H9 (cell line): ENCODE data around the gene CELSR2. TPM values are rescaled to one million over a fixed set of nuclear protein-coding genes. Genes with fewer than 3 reads are reported as not detected.

ENCODE experiments used
- DNase-seq: peaks from one replicate; pipeline ENCODE4 v3.0.0-alpha.2; 2017
- H2AFZ ChIP-seq: one replicate; pipeline ENCODE4 v1.6.1; 2013; ENCODE audit warnings: mild to moderate bottlenecking, low read length, control low read depth, moderate library complexity
- H2AK5ac ChIP-seq: 2 replicates; pipeline ENCODE4 v1.6.1; 2013; ENCODE audit warnings: low read length, control low read depth, mixed read lengths; ENCODE audit not compliant: insufficient read length
- H2BK120ac ChIP-seq: one replicate; pipeline ENCODE4 v1.6.1; 2013; ENCODE audit warnings: low read depth, mild to moderate bottlenecking, low read length, control low read depth, inconsistent platforms; ENCODE audit not compliant: poor library complexity, severe bottlenecking
- H2BK12ac ChIP-seq: 2 replicates; pipeline ENCODE4 v1.6.1; 2013; ENCODE audit warnings: low read length, control low read depth, mixed read lengths, low read depth; ENCODE audit not compliant: insufficient read length
- H2BK15ac ChIP-seq: 2 replicates; pipeline ENCODE4 v1.6.1; 2013; ENCODE audit warnings: low read depth, low read length, control low read depth
- H2BK20ac ChIP-seq: one replicate; pipeline ENCODE4 v1.6.1; 2013; ENCODE audit warnings: low read depth, mild to moderate bottlenecking, low read length, control low read depth, inconsistent platforms; ENCODE audit not compliant: poor library complexity, severe bottlenecking
- H2BK5ac ChIP-seq: 2 replicates; pipeline ENCODE4 v1.6.1; 2013; ENCODE audit warnings: low read length, control low read depth, mixed read lengths; ENCODE audit not compliant: insufficient read length
- H3K14ac ChIP-seq: 2 replicates; pipeline ENCODE4 v1.6.1; 2013; ENCODE audit warnings: low read length, control low read depth; ENCODE audit not compliant: insufficient read depth
- H3K18ac ChIP-seq: 2 replicates; pipeline ENCODE4 v1.6.1; 2013; ENCODE audit warnings: low read depth, mild to moderate bottlenecking, mixed read lengths, low read length, control low read depth; ENCODE audit not compliant: insufficient read length
- H3K23ac ChIP-seq: 2 replicates; pipeline ENCODE4 v1.6.1; 2013; ENCODE audit warnings: low read length, control low read depth, mixed read lengths, low read depth; ENCODE audit not compliant: insufficient read length
- H3K23me2 ChIP-seq: 2 replicates; pipeline ENCODE4 v1.6.1; 2013; ENCODE audit warnings: low read depth, mild to moderate bottlenecking, mixed read lengths, low read length, control low read depth; ENCODE audit not compliant: insufficient read length, poor library complexity, severe bottlenecking
- H3K27ac ChIP-seq: 2 replicates; pipeline ENCODE4 v1.5.1; 2013; ENCODE audit warnings: low read length, control low read depth, mixed read lengths, low read depth; ENCODE audit not compliant: insufficient read length
- H3K27me3 ChIP-seq: 2 replicates; pipeline ENCODE4 v1.6.1; 2013; ENCODE audit warnings: low read length, control low read depth, inconsistent platforms; ENCODE audit not compliant: insufficient read depth
- H3K4ac ChIP-seq: 2 replicates; pipeline ENCODE4 v1.6.1; 2013; ENCODE audit warnings: low read depth, mild to moderate bottlenecking, control low read depth, inconsistent platforms, low read length, moderate library complexity
- H3K4me1 ChIP-seq: 2 replicates; pipeline ENCODE4 v1.6.1; 2013; ENCODE audit warnings: low read length, control low read depth, inconsistent platforms; ENCODE audit not compliant: insufficient read depth
- H3K4me2 ChIP-seq: 2 replicates; pipeline ENCODE4 v1.6.1; 2013; ENCODE audit warnings: low read length, control low read depth, mixed read lengths; ENCODE audit not compliant: insufficient read length, insufficient read depth
- H3K56ac ChIP-seq: 2 replicates; pipeline ENCODE4 v1.6.1; 2013; ENCODE audit warnings: low read depth, mild to moderate bottlenecking, mixed read lengths, low read length, control low read depth; ENCODE audit not compliant: insufficient read length
- H3K79me1 ChIP-seq: 2 replicates; pipeline ENCODE4 v1.6.1; 2013; ENCODE audit warnings: low read depth, mild to moderate bottlenecking, moderate library complexity, low read length, control low read depth, inconsistent platforms; ENCODE audit not compliant: insufficient read depth, poor library complexity, severe bottlenecking
- H3K79me2 ChIP-seq: 2 replicates; pipeline ENCODE4 v1.6.1; 2013; ENCODE audit warnings: low read length, control low read depth, inconsistent platforms; ENCODE audit not compliant: insufficient read depth
- H3K9ac ChIP-seq: 2 replicates; pipeline ENCODE4 v1.6.1; 2013; ENCODE audit warnings: low read length, control low read depth, mixed read lengths; ENCODE audit not compliant: insufficient read length; ENCODE audit errors: extremely low read depth
- H3K9me3 ChIP-seq: one replicate; pipeline ENCODE4 v1.6.1; 2013; ENCODE audit warnings: low read depth, low read length, inconsistent platforms; ENCODE audit not compliant: control insufficient read depth
- H3T11ph ChIP-seq: one replicate; pipeline ENCODE4 v1.6.1; 2013; ENCODE audit warnings: mild to moderate bottlenecking, low read length, control low read depth, inconsistent platforms
- H4K20me1 ChIP-seq: one replicate; pipeline ENCODE4 v1.6.1; 2013; ENCODE audit not compliant: control insufficient read depth, insufficient read length, insufficient read depth
- H4K5ac ChIP-seq: 2 replicates; pipeline ENCODE4 v1.6.1; 2013; ENCODE audit warnings: low read depth, mild to moderate bottlenecking, mixed read lengths, low read length, control low read depth; ENCODE audit not compliant: insufficient read length
- H4K8ac ChIP-seq: replicated peaks from 2 replicates; pipeline ENCODE4 v1.6.1; 2013; ENCODE audit warnings: low read length, control low read depth, mixed read lengths, low read depth; ENCODE audit not compliant: insufficient read length
- H4K91ac ChIP-seq: 2 replicates; pipeline ENCODE4 v1.6.1; 2013; ENCODE audit warnings: low read depth, mild to moderate bottlenecking, moderate library complexity, mixed read lengths, low read length, control low read depth; ENCODE audit not compliant: insufficient read length
- H3K27ac Mint-ChIP-seq, 3 experiments: 2 replicates in 2 of 3; 3 replicates in 1 of 3; pipeline ENCODE4 v1.8.0; 2020 to 2021; ENCODE audit warnings: mixed read lengths in 3 of 3, mild to moderate bottlenecking in 1 of 3, moderate library complexity in 1 of 3
- H3K27me3 Mint-ChIP-seq: 2 replicates; pipeline ENCODE4 v1.8.0; 2021; ENCODE audit warnings: low read depth, mild to moderate bottlenecking, moderate library complexity, mixed read lengths
- H3K36me3 Mint-ChIP-seq, 3 experiments: 2 replicates in 2 of 3; 3 replicates in 1 of 3; pipeline ENCODE4 v1.8.0; 2020 to 2021; ENCODE audit warnings: low read depth in 3 of 3, mixed read lengths in 3 of 3; ENCODE audit not compliant: insufficient read depth in 1 of 3
- H3K4me1 Mint-ChIP-seq, 2 experiments: 2 replicates each; pipeline ENCODE4 v1.8.0; 2020; ENCODE audit warnings: mixed read lengths in 2 of 2
- H3K4me3 Mint-ChIP-seq, 2 experiments: 2 replicates in 1 of 2; 3 replicates in 1 of 2; pipeline ENCODE4 v1.8.0; 2020 to 2021; ENCODE audit warnings: mild to moderate bottlenecking in 2 of 2, mixed read lengths in 2 of 2, moderate library complexity in 1 of 2
- H3K9me3 Mint-ChIP-seq, 2 experiments: 2 replicates in 1 of 2; 3 replicates in 1 of 2; pipeline ENCODE4 v1.8.0; 2020; ENCODE audit warnings: mild to moderate bottlenecking in 2 of 2, mixed read lengths in 2 of 2, moderate library complexity in 1 of 2
- WGBS: extraction: QIAGEN DNeasy Blood & Tissue Kit; methylation state at CpG from one replicate; pipeline ENCODE4 v1.1.7; 2013; ENCODE audit warnings: missing lambda C conversion rate, low lambda C conversion rate, mixed read lengths; ENCODE audit not compliant: insufficient read length; ENCODE audit errors: extremely low coverage; 5-methylcytosine and 5-hydroxymethylcytosine counted together
- total RNA-seq: library from RNA; stranded (reverse); gene quantifications from 2 replicates; pipeline ENCODE4 v1.2.1, GENCODE V29; 2021
- TF ChIP-seq, protein P1 (sequence below): fragments of 200-600 bp; sonication (generic); conservative IDR thresholded peaks from 3 replicates; pipeline ENCODE4 v1.8.0; 2021; ENCODE audit warnings: antibody characterized with exemption, mild to moderate bottlenecking

The CELSR2 gene
- total RNA-seq, 1 experiment from 2014 or later: 29.2 TPM

GRCh38 chr1:109270623-109271317 lies 21.4 kb downstream of the CELSR2 start:
- Histone ChIP-seq H4K91ac (no peak overlapping the region), H3K79me2 (no peaks in the 10 kb centered on the region), H4K8ac (no peak overlapping the region), H2BK15ac (no peak overlapping the region), H3K4ac (no peak overlapping the region), H2AFZ (no peak overlapping the region), H3K23ac (no peak overlapping the region), H2BK20ac (no peak overlapping the region), H3K27ac (no peak overlapping the region), H3K14ac (no peak overlapping the region), H3K27me3 (no peaks in the 10 kb centered on the region), H2BK12ac (no peak overlapping the region), H3K23me2 (no peaks in the 10 kb centered on the region), H3K56ac (no peak overlapping the region), H3K4me1 (no peaks in the 10 kb centered on the region; the same call in 1 of the 2 replicates), H2BK120ac (no peak overlapping the region), H2BK5ac (no peak overlapping the region), H3T11ph (no peak overlapping the region), H4K5ac (no peak overlapping the region), H3K9ac (no peak overlapping the region), H3K18ac (no peak overlapping the region), H4K20me1 (no peaks in the 10 kb centered on the region), H3K9me3 (no peaks in the 10 kb centered on the region), H3K79me1 (no peaks in the 10 kb centered on the region), H2AK5ac (no peak overlapping the region), H3K4me2 (no peak overlapping the region)
- Mint-ChIP-seq H3K36me3 (peaks cover 9 to 49% (median 48%) of the 10 kb centered on the region in 3 experiments; a peak in 6 of 7 replicates), H3K4me3 (no peak overlapping the region), H3K27me3 (no peaks in the 10 kb centered on the region), H3K27ac (no peak overlapping the region), H3K9me3 (no peaks in the 10 kb centered on the region; a peak in 1 of 5 replicates), H3K4me1 (peaks cover 19 to 21% of the 10 kb centered on the region in 2 experiments)
- no peak for DNase-seq
- WGBS: no CpG with 5 or more reads among the region's 20 CpGs
- TF ChIP-seq, protein P1, sequence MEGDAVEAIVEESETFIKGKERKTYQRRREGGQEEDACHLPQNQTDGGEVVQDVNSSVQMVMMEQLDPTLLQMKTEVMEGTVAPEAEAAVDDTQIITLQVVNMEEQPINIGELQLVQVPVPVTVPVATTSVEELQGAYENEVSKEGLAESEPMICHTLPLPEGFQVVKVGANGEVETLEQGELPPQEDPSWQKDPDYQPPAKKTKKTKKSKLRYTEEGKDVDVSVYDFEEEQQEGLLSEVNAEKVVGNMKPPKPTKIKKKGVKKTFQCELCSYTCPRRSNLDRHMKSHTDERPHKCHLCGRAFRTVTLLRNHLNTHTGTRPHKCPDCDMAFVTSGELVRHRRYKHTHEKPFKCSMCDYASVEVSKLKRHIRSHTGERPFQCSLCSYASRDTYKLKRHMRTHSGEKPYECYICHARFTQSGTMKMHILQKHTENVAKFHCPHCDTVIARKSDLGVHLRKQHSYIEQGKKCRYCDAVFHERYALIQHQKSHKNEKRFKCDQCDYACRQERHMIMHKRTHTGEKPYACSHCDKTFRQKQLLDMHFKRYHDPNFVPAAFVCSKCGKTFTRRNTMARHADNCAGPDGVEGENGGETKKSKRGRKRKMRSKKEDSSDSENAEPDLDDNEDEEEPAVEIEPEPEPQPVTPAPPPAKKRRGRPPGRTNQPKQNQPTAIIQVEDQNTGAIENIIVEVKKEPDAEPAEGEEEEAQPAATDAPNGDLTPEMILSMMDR: no peak
